ENCODE results near the gene PAQR8. TPM values are rescaled to one million over a fixed set of nuclear protein-coding genes. Genes with fewer than 3 reads are reported as not detected.

The PAQR8 gene
- total and polyA plus RNA-seq, 2 of the 13 experiments (the other 11 are each of a cell fraction or from before 2014, with no cell fraction given), result 37.7 to 50.7 TPM

DNA sequence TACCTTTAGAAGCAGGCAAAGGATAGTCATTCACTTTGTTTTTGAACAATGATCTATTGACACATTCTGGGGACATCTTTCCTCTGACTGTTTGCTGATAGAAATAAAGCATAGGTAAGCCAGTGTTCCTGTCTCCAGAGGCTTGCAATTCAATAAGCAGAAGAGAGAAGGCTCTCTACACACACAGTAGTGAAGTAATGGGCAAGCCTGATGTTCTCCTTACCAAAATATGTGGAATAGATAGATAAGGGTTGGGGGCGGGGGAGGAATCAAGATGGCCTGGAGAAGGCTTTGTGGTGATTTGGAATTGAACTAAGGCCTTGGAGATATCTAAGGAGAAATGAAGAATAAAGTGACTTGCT is 27.3 kb downstream of the PAQR8 start (continued):
- TF ChIP-seq, protein P1, sequence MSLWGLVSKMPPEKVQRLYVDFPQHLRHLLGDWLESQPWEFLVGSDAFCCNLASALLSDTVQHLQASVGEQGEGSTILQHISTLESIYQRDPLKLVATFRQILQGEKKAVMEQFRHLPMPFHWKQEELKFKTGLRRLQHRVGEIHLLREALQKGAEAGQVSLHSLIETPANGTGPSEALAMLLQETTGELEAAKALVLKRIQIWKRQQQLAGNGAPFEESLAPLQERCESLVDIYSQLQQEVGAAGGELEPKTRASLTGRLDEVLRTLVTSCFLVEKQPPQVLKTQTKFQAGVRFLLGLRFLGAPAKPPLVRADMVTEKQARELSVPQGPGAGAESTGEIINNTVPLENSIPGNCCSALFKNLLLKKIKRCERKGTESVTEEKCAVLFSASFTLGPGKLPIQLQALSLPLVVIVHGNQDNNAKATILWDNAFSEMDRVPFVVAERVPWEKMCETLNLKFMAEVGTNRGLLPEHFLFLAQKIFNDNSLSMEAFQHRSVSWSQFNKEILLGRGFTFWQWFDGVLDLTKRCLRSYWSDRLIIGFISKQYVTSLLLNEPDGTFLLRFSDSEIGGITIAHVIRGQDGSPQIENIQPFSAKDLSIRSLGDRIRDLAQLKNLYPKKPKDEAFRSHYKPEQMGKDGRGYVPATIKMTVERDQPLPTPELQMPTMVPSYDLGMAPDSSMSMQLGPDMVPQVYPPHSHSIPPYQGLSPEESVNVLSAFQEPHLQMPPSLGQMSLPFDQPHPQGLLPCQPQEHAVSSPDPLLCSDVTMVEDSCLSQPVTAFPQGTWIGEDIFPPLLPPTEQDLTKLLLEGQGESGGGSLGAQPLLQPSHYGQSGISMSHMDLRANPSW (CRISPR knock-in tag; IDR thresholded peaks at IDR 0.05; ENCODE audit: borderline replicate concordance), result 0 out of 2 replicates have a peak, but pooled peaks have one; percentile 25
- no peak for TF ChIP-seq BRCA1 (CRISPR knock-in tag; IDR thresholded peaks at IDR 0.05)
- no peak for TF ChIP-seq MEF2D (CRISPR knock-in tag; IDR thresholded peaks at IDR 0.05)
- no peak for TF ChIP-seq ISX (CRISPR knock-in tag; conservative IDR thresholded peaks at IDR 0.05)
- no peak for TF ChIP-seq HOXA9 (CRISPR knock-in tag; IDR thresholded peaks at IDR 0.05; ENCODE audit: borderline replicate concordance)
- TF ChIP-seq TGIF2 (CRISPR knock-in tag; IDR thresholded peaks at IDR 0.05), result 0 out of 2 replicates have a peak, but pooled peaks have one; percentile 34
- TF ChIP-seq GATA4 (IDR thresholded peaks at IDR 0.05; ENCODE audit: borderline replicate concordance, low read depth), result no peak
- no peak for TF ChIP-seq ZNF264 (CRISPR knock-in tag; IDR thresholded peaks at IDR 0.05)
- TF ChIP-seq, protein P2, sequence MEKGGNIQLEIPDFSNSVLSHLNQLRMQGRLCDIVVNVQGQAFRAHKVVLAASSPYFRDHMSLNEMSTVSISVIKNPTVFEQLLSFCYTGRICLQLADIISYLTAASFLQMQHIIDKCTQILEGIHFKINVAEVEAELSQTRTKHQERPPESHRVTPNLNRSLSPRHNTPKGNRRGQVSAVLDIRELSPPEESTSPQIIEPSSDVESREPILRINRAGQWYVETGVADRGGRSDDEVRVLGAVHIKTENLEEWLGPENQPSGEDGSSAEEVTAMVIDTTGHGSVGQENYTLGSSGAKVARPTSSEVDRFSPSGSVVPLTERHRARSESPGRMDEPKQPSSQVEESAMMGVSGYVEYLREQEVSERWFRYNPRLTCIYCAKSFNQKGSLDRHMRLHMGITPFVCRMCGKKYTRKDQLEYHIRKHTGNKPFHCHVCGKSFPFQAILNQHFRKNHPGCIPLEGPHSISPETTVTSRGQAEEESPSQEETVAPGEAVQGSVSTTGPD (CRISPR knock-in tag; IDR thresholded peaks at IDR 0.05), result no peak
- no peak for TF ChIP-seq POGZ (CRISPR knock-in tag; IDR thresholded peaks at IDR 0.05)
- TF ChIP-seq ELF3 (CRISPR knock-in tag; IDR thresholded peaks at IDR 0.05), result peak; percentile 5; the same call in 1 of the 2 replicates
- TF ChIP-seq DPF2 (CRISPR knock-in tag; IDR thresholded peaks at IDR 0.05; ENCODE audit: borderline replicate concordance, low read depth), result peak; percentile 33; the same call in 1 of the 2 replicates
- no peak for TF ChIP-seq SNAPC2 (CRISPR knock-in tag; IDR thresholded peaks at IDR 0.05)
- 0 out of 2 replicates have a peak, but pooled peaks have one; percentile 7 for TF ChIP-seq KMT2A (CRISPR knock-in tag; IDR thresholded peaks at IDR 0.05)
- TF ChIP-seq SOX13 (IDR thresholded peaks at IDR 0.05), result no peak
- TF ChIP-seq SOX13 (CRISPR knock-in tag; conservative IDR thresholded peaks at IDR 0.05 in 1 of 2, IDR thresholded peaks at IDR 0.05 in 1 of 2), result peak in 1 of 2 experiments; percentile 83; a peak in 2 of 4 replicates
- TF ChIP-seq, protein P3, sequence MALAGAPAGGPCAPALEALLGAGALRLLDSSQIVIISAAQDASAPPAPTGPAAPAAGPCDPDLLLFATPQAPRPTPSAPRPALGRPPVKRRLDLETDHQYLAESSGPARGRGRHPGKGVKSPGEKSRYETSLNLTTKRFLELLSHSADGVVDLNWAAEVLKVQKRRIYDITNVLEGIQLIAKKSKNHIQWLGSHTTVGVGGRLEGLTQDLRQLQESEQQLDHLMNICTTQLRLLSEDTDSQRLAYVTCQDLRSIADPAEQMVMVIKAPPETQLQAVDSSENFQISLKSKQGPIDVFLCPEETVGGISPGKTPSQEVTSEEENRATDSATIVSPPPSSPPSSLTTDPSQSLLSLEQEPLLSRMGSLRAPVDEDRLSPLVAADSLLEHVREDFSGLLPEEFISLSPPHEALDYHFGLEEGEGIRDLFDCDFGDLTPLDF (CRISPR knock-in tag; IDR thresholded peaks at IDR 0.05), result no peak
- no peak for TF ChIP-seq NFIC (IDR thresholded peaks at IDR 0.05; ENCODE audit: low read length)
- TF ChIP-seq ZFP62 (CRISPR knock-in tag; IDR thresholded peaks at IDR 0.05), result no peak
- TF ChIP-seq POLR2AphosphoS2 (IDR thresholded peaks at IDR 0.05; ENCODE audit: low read depth, low read length), result no peak
- no peak for TF ChIP-seq ZNF563 (CRISPR knock-in tag; IDR thresholded peaks at IDR 0.05)
- TF ChIP-seq SALL2 (CRISPR knock-in tag; IDR thresholded peaks at IDR 0.05), result no peak
- TF ChIP-seq, protein P4, sequence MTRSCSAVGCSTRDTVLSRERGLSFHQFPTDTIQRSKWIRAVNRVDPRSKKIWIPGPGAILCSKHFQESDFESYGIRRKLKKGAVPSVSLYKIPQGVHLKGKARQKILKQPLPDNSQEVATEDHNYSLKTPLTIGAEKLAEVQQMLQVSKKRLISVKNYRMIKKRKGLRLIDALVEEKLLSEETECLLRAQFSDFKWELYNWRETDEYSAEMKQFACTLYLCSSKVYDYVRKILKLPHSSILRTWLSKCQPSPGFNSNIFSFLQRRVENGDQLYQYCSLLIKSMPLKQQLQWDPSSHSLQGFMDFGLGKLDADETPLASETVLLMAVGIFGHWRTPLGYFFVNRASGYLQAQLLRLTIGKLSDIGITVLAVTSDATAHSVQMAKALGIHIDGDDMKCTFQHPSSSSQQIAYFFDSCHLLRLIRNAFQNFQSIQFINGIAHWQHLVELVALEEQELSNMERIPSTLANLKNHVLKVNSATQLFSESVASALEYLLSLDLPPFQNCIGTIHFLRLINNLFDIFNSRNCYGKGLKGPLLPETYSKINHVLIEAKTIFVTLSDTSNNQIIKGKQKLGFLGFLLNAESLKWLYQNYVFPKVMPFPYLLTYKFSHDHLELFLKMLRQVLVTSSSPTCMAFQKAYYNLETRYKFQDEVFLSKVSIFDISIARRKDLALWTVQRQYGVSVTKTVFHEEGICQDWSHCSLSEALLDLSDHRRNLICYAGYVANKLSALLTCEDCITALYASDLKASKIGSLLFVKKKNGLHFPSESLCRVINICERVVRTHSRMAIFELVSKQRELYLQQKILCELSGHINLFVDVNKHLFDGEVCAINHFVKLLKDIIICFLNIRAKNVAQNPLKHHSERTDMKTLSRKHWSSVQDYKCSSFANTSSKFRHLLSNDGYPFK (CRISPR knock-in tag; IDR thresholded peaks at IDR 0.05; ENCODE audit: borderline replicate concordance), result no peak
- peak; percentile 45; the same call in 1 of the 2 replicates for TF ChIP-seq KAT8 (CRISPR knock-in tag; IDR thresholded peaks at IDR 0.05)
- TF ChIP-seq GTF3A (CRISPR knock-in tag; conservative IDR thresholded peaks at IDR 0.05), result no peak; the same call in 1 of the 2 replicates
